LNCAP (cell line): ENCODE data around the gene NFIA.

ENCODE experiments used
- CTCF ChIP-seq: fragments of 450-650 bp; IDR thresholded peaks from 2 replicates; pipeline ENCODE4 v1.5.1; 2017; ENCODE audit warnings: mild to moderate bottlenecking

NFIA gene

GRCh38 chr1:61084491-61085031 is 2.2 kb downstream of the NFIA start:
- TF ChIP-seq CTCF, result no peak

GRCh38 chr1:61085206-61085982 is 3.0 kb downstream of the NFIA start:
- no peak for TF ChIP-seq CTCF

GRCh38 chr1:61085983-61086644 is 3.8 kb downstream of the NFIA start:
- no peak for TF ChIP-seq CTCF

GRCh38 chr1:61087571-61087970 is 5.2 kb downstream of the NFIA start:
- no peak for TF ChIP-seq CTCF

- no peak for TF ChIP-seq CTCF
Observed at GRCh38 chr1:61088163-61088974, 6.0 kb downstream of the NFIA start.

GRCh38 chr1:61089338-61089737 is 7.0 kb downstream of the NFIA start:
- TF ChIP-seq CTCF, result no peak

- no peak for TF ChIP-seq CTCF
Observed at GRCh38 chr1:61089741-61090140, 7.4 kb downstream of the NFIA start.
